AG04449 (cell line): Measurements from ENCODE around the gene CLP1.
A peak's percentile ranks its signal among the peaks of the same experiment; 100 is the strongest.

ENCODE experiments used
- CTCF ChIA-PET: fragments of 350-600 bp; formaldehyde crosslinking; extraction: SDS; loops from one replicate; lab custom pipeline; 2021; ENCODE audit warnings: antibody characterized with exemption; lab: Yijun Ruan, JAX
- POLR2A ChIA-PET: fragments of 400-600, 350-600 bp; formaldehyde crosslinking; extraction: SDS; loops from one replicate; lab custom pipeline; 2020; ENCODE audit warnings: antibody characterized with exemption, inconsistent platforms; lab: Yijun Ruan, JAX
- DNase-seq: peaks from one replicate; pipeline ENCODE4 v3.0.0-alpha.2; 2010; ENCODE audit warnings: low read depth, low spot score
- H3K4me3 ChIP-seq: 2 replicates; pipeline ENCODE4 v1.5.1; 2011; ENCODE audit warnings: low read depth, mild to moderate bottlenecking, control low read depth, low read length
- TF ChIP-seq, protein P1 (sequence below): IDR thresholded peaks from one replicate; pipeline ENCODE4 v1.5.1; 2011; ENCODE audit warnings: mild to moderate bottlenecking, moderate library complexity, low read length, control low read depth, inconsistent platforms; ENCODE audit not compliant: insufficient read depth; ENCODE audit errors: missing control alignments

Gene CLP1

GRCh38 chr11:57643802-57644201 is 13.8 kb upstream of the CLP1 start:
- ChIA-PET CTCF (interaction anchor here (0.6 to 11.5 kb wide), 39 partner anchors 9 to 880 kb away, joined by 3 to 306 read pairs (median 6); partner anchors contain the start of genes RTN4RL2, SLC43A1, TIMM10 and UBE2L6), POLR2A (interaction anchor here (1.2 kb wide), 1 partner anchor 76 kb away, joined by 5 read pairs; the partner anchor contains the start of gene UBE2L6)
- TF ChIP-seq, protein P1, sequence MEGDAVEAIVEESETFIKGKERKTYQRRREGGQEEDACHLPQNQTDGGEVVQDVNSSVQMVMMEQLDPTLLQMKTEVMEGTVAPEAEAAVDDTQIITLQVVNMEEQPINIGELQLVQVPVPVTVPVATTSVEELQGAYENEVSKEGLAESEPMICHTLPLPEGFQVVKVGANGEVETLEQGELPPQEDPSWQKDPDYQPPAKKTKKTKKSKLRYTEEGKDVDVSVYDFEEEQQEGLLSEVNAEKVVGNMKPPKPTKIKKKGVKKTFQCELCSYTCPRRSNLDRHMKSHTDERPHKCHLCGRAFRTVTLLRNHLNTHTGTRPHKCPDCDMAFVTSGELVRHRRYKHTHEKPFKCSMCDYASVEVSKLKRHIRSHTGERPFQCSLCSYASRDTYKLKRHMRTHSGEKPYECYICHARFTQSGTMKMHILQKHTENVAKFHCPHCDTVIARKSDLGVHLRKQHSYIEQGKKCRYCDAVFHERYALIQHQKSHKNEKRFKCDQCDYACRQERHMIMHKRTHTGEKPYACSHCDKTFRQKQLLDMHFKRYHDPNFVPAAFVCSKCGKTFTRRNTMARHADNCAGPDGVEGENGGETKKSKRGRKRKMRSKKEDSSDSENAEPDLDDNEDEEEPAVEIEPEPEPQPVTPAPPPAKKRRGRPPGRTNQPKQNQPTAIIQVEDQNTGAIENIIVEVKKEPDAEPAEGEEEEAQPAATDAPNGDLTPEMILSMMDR = no peak
- no peak overlapping the region for H3K4me3 ChIP-seq
- no peak for DNase-seq

DNA sequence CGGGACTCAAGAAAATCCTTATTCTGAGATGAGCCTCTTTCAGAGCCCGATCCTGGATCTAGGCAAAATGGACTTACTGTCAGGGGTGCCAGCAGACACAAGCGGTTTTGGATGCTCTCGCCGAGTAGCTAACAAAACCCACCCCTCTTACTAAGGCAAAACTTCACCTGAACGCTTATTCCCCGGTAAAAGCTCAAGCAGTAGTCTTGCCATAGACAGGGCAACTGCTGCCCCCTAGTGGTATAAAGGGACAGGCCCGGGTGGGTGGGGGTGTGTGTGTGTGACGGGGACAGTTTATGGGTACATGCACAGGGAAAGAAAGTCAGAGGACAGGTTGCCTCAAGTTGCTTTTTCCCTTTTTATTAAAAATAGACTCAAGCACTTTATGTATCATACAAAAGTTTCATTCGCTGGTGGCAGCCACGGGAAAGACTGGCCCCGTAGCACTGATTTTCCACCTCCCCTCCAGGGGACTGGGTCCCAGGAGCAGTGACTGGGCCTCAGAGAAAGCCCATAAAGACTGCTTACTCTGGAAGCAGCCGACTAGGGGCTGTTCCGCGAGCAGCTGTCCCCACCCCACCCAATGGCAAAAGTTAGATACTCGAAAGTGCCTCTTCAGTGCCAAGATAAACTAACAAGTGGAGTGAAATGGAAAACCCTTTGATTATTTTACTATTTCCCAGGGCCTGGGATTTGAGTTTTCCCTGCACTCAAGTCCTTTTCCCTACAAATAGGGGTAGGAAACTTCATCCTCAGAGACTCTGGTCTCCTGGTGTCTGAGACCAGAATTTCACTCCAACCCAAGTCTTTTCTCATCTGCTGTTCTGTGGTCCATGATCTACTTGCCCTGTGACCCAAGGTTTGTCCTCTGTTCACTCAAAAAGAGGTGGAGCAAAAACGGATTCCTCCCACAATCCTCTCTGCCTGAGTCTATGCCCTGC is 12.5 kb upstream of the CLP1 start:
- ChIA-PET CTCF (interaction anchor here (0.8 to 11.5 kb wide), 45 partner anchors 9 to 879 kb away, joined by 3 to 306 read pairs (median 6); partner anchors contain the start of genes RTN4RL2, SLC43A1, TIMM10 and UBE2L6), POLR2A (interaction anchor here (1.2 kb wide), 1 partner anchor 77 kb away, joined by 5 read pairs; the partner anchor contains the start of gene UBE2L6)
- no peak overlapping the region for H3K4me3 ChIP-seq
- TF ChIP-seq, protein P1 = peak; percentile 82
- no peak for DNase-seq

DNA sequence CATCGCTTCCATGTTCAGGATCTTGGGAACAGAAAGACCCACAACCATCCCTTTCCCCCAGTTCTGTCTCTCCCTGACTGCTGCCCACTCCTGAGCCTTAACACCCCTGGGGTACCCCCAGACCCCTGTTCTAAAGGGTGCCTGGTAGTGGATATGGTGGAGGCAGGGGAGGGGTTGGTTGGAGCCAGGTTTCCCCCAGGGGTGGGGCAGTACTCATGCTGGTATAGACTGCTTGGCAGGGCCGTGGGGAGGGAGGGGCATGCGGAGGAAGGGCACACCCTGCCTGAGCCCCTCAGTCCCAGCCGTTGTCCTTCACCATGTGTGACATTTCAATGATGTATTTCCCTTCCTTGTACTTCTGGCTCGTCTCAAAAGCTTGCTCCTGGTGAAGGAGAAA is 11.9 kb upstream of the CLP1 start:
- TF ChIP-seq, protein P1 = no peak
- H3K4me3 ChIP-seq = no peak overlapping the region
- POLR2A ChIA-PET = no interaction called here
- CTCF ChIA-PET = interaction anchor here (1.3 to 11.5 kb wide), 17 partner anchors 8 to 300 kb away, joined by 4 to 306 read pairs (median 9); partner anchors contain the start of genes RTN4RL2, SLC43A1, TIMM10 and UBE2L6
- no peak for DNase-seq

GRCh38 chr11:57646194-57646798 is 11.3 kb upstream of the CLP1 start:
- H3K4me3 ChIP-seq = no peak overlapping the region
- POLR2A ChIA-PET = no interaction called here
- CTCF ChIA-PET = interaction anchor here (0.9 to 11.5 kb wide), 5 partner anchors 76 to 867 kb away, joined by 3 to 306 read pairs (median 22); partner anchors contain the start of genes RTN4RL2 and UBE2L6
- TF ChIP-seq, protein P1 = no peak
- DNase-seq = no peak

DNA sequence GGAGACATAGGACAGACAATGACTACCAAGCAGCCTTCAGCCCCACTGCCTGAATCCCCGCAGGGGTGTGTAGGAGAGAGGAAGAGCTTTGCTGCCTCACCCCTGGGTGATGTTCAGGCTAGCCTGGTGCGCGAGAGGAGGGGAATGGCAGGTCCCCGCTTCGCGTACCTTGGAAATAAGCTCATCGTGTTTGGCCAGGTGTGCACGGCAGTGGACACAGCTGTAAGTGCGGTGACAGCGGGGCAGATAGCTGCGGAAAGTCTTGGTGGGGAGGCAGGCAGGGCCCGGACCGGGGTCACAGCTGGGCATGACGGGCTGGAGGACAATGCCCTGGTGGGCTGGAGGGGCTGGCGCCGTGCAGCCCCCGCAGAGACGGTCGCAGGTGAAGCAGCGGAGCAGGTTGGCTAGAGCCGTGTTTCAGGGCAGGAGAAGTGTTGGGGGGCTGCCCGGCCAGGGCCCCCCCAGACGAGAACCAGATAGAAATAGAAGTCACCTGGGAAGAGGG is 10.7 kb upstream of the CLP1 start:
- DNase-seq = no peak
- POLR2A ChIA-PET = no interaction called here
- TF ChIP-seq, protein P1 = no peak
- no peak overlapping the region for H3K4me3 ChIP-seq
- CTCF ChIA-PET = interaction anchor here (0.9 to 11.5 kb wide), 4 partner anchors 76 to 867 kb away, joined by 3 to 306 read pairs (median 96); partner anchors contain the start of genes RTN4RL2 and UBE2L6
